ENCODE measurements around the gene GABBR2.

GRCh38 chr9:98751210-98751609, 42.5 kb upstream of the GABBR2 start:
- TF ChIP-seq EP300 (IDR thresholded peaks at IDR 0.05) (no peak), CTCF (IDR thresholded peaks at IDR 0.05) (no peak), POLR2A (IDR thresholded peaks at IDR 0.05; ENCODE audit: low read depth) (no peak), POLR2AphosphoS5 (IDR thresholded peaks at IDR 0.05) (no peak)
